HG02588 (cell line): ENCODE measurements around the gene ZNF454.

Source experiments
- ATAC-seq: cut with Tn5 transposase; IDR thresholded peaks from one replicate; pipeline ENCODE4 v1.9.1; 2021; ENCODE audit warnings: mild to moderate bottlenecking, moderate library complexity; ENCODE audit not compliant: unreplicated experiment

ZNF454 gene

DNA sequence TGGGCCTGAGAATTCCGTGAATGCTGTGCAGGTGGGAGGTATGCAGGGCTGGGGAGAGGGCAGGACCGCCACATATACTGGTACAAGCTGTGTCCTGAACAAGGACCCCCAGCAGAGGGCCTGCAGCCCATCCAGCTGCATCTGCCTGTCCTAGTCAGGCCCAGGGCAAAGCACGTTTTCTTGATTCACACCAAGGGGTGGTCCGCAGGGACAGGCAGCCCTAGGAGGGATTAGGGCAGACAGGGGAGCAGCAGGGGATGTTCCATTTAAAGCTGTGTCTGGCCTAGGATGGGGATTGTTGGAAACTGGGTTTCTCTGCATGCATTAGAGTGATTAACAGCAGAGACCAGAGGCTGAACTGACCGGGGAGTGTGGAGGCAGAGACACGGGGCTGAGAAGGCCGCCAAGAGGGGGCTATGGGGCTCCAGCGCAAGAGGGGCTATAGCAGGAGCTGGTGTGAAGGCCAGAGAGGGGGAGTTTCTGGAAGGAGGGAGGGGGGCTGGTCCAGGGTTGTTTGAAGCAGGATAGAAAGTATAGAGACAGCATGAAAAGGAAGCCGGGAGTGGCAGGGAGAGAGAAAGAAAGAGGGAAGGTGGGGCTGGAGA is 51.4 kb downstream of the ZNF454 start:
- ATAC-seq: no peak

- no peak for ATAC-seq
These were observed 52.3 kb downstream of the ZNF454 start for GRCh38 chr5:178993236-178993765.

DNA sequence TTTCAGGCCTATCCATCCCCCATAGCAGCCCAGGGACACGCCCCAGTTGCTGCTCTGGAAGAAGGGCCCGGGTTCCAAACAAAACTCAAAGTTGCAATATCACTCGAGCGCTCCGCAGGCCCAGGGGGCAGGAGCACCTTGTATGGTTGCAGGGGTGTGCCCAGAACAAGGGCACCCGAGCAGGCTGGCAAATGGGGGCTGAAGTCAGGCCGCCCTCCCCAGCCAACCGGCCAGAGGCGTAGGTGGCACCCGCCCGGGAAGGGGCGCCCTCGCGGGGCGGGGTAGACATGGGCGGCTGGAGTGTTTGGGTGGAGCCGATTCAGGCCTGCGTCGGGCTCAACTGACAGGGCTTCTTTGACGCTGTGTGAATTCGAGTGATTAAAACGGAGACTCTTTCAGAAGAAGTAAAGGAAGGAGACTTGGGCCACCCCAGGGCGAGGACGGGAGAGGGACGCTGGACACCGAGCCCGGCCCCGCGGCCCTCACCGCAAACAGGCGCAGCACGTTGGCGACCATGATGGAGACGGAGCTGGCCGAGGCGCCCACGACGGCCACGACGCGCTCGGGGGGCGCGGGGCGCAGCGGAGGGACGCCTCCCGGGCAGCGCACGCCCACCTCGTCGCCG is 53.1 kb downstream of the ZNF454 start:
- no peak for ATAC-seq

DNA sequence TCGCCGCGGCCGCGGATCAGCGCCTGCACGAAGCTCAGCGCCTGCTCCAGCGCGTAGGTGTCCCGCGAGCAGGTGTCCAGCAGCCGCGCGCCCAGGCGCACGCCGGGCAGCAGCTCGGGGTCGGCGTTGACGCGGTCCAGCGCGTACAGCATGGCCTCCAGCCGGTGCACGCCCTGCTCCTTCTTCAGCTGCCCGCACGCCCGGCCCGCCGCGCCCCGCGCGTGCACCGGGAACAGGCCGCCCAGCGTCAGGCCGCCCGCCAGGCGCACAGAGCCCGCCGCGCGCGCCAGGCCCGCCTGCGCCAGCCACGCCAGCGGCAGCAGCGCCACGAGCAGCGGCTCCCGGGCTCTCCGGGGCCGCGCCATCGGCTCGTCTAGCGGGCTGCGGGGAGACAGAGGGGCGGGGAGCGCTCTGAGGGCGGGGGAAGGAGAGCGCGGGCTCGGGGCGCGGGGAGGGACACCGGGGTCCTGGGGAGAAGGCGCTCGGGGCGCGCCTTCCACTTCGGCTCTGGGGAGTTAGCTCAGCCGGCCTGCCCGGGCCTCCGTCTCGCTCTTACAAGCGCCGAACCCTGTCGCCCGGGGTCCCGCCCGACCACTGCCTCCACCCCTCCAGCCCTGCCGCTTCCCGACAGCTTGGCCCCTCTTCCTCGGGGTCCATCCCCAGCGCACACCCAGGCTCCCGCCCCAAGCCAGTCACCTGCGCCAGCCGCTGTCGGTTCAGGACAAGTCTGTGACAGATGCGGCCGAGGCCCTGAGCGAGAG is 53.8 kb downstream of the ZNF454 start, which contains the start of gene GRM6:
Gene GRM6 (minus strand): TSS at position 741 of the 761 bp plus-strand sequence. CDS start 376 bp downstream, at position 365.
- ATAC-seq: no peak

DNA sequence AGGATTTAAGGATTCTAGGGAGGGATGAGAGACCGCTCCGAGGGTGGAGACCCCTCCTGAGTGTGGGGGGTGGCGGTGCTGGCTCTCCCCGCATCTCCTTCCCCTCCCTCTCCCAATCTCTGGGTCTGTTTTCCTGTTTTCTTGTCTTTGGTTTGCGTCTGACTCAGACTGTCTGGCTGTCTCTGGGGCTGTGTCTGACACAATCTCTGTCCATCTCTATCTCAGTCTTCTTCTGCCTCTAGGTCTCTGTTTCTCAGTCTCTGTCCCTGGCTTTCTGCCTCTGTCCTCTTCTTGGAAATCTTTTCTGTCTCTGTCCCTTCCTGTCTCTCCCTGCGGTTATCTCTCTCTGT is 54.3 kb downstream of the ZNF454 start:
- ATAC-seq: no peak

GRCh38 chr5:178996156-178996555 is 55.2 kb downstream of the ZNF454 start:
- ATAC-seq: no peak

- no peak for ATAC-seq
These were observed 56.2 kb downstream of the ZNF454 start for GRCh38 chr5:178997191-178997590.

- ATAC-seq: no peak
These were observed 57.4 kb downstream of the ZNF454 start for GRCh38 chr5:178998441-178998840.

DNA sequence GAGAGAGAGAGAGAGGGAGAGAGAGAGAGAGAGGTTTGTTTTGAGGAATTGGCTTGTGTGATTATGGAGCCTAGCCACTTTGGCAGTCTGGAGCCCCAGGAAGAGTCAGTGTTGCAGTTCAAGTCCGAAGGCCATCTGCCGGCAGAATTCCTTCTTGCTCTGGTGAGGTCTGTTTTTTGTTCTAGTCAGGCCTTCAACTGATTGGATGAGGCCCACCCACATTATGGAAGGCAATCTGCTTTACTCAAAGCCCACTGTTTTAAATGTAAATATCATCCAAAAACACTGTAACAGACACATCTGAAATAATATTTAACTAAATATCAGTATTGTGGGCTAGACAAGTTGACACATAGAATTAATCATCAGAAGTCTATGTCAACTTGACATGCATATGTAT is 65.6 kb downstream of the ZNF454 start:
- no peak for ATAC-seq

- ATAC-seq: no peak
These were observed 67.7 kb downstream of the ZNF454 start for GRCh38 chr5:179008667-179009066.
